Occipital lobe (tissue), 2 donors: ENCODE data around the gene AKR1C2. TPM values are rescaled to one million over a fixed set of nuclear protein-coding genes. Genes with fewer than 3 reads are reported as not detected.
"Not testable (repeated sequence)": the region's sequence is repeated elsewhere in the genome, so short reads cannot be mapped to it uniquely, and the experiment has no call there.

Source experiments
- DNase-seq: peaks from one replicate; lab custom pipeline; 2025; lab: John Stamatoyannopoulos, UW
- total RNA-seq: library from RNA; depleted of rRNA; stranded (reverse); fragments of >200 nt; gene quantifications from one replicate; pipeline ENCODE4 v1.2.3, GENCODE V29; 2014

Gene AKR1C2
- total RNA-seq, 1 donor from 2014 or later = 22.6 TPM

GRCh38 chr10:4990217-4990616, 13.4 kb downstream of the AKR1C2 start:
- DNase-seq = no peak

- DNase-seq = not testable (repeated sequence)
These were observed 15.5 kb downstream of the AKR1C2 start for GRCh38 chr10:4988000-4988641.

- no peak for DNase-seq
These were observed 18.6 kb downstream of the AKR1C2 start for GRCh38 chr10:4984971-4985594.

GRCh38 chr10:4984223-4984622, 19.4 kb downstream of the AKR1C2 start:
- DNase-seq = no peak

- DNase-seq = no peak
These were observed 19.9 kb downstream of the AKR1C2 start for GRCh38 chr10:4983615-4984216.

- no peak for DNase-seq
These were observed 20.9 kb downstream of the AKR1C2 start for GRCh38 chr10:4982764-4983226.

GRCh38 chr10:4981722-4982471, 21.8 kb downstream of the AKR1C2 start:
- DNase-seq = no peak

- no peak for DNase-seq
These were observed 22.9 kb downstream of the AKR1C2 start for GRCh38 chr10:4980793-4981192.

GRCh38 chr10:4978870-4979269, 24.8 kb downstream of the AKR1C2 start:
- no peak for DNase-seq

GRCh38 chr10:4977025-4977424, 26.6 kb downstream of the AKR1C2 start:
- no peak for DNase-seq

- DNase-seq = not testable (repeated sequence)
These were observed 29.3 kb downstream of the AKR1C2 start for GRCh38 chr10:4974400-4974799.

GRCh38 chr10:4973294-4973693, 30.4 kb downstream of the AKR1C2 start:
- not testable (repeated sequence) for DNase-seq

- DNase-seq = not testable (repeated sequence)
These were observed 31.1 kb downstream of the AKR1C2 start for GRCh38 chr10:4972369-4973142.

GRCh38 chr10:4970362-4970761, 33.3 kb downstream of the AKR1C2 start:
- not testable (repeated sequence) for DNase-seq

GRCh38 chr10:4969289-4969688, 34.4 kb downstream of the AKR1C2 start:
- not testable (repeated sequence) for DNase-seq

- not testable (repeated sequence) for DNase-seq
These were observed 36.5 kb downstream of the AKR1C2 start for GRCh38 chr10:4967189-4967588.

- DNase-seq = not testable (repeated sequence)
These were observed 37.9 kb downstream of the AKR1C2 start for GRCh38 chr10:4965763-4966162.

- DNase-seq = not testable (repeated sequence)
These were observed 39.9 kb downstream of the AKR1C2 start for GRCh38 chr10:4963815-4964154.

- DNase-seq = not testable (repeated sequence)
These were observed 40.5 kb downstream of the AKR1C2 start, which contains the start of gene AKR1C1 for GRCh38 chr10:4962876-4963814. Gene AKR1C1 (plus strand): TSS chr10:4963415. CDS start chr10:4963445, 30 bp downstream.

GRCh38 chr10:4962308-4962707, 41.3 kb downstream of the AKR1C2 start:
- not testable (repeated sequence) for DNase-seq
